K562 (cell line): Measurements from ENCODE around the gene TMEM14C. TPM values are rescaled to one million over a fixed set of nuclear protein-coding genes. Genes with fewer than 3 reads are reported as not detected.

Experiments used
- ATAC-seq: fragments of 200-7000 bp; cut with Tn5 transposase; 3 replicates; pipeline ENCODE4 v1.9.1; 2020; ENCODE audit warnings: moderate library complexity
- BruUV-seq: library from RNA; stranded (reverse); fragments of 400-500 nt; replicated peaks from 2 replicates; lab custom pipeline; 2021; lab: Mats Ljungman, UMichigan
- CTCF ChIA-PET: fragments of 300-600 bp; formaldehyde crosslinking; extraction: SDS; loops from one replicate; lab custom pipeline; 2021; ENCODE audit warnings: low intra/inter-chr PET ratio; lab: Yijun Ruan, JAX
- POLR2A ChIA-PET: fragments of 300-600, 350-650 bp; sonication (Branson Sonifier 250); formaldehyde crosslinking; extraction: SDS; loops from one replicate; lab custom pipeline; 2021; ENCODE audit warnings: antibody characterized with exemption, inconsistent platforms; lab: Yijun Ruan, JAX
- DNase-seq, 4 experiments: peaks; one replicate each; pipeline versions ENCODE4 v3.0.0 to v3.0.0-alpha.2; 2011 to 2018; ENCODE audit warnings: low spot score in 3 of 4, mixed read lengths in 3 of 4; ENCODE audit errors: extremely low read depth in 1 of 4
- FAIRE-seq: peaks from 2 replicates; lab custom pipeline; 2011; peaks lifted over from hg19 to GRCh38; lab: Jason Lieb, UNC
- H2AFZ ChIP-seq: 2 replicates; pipeline ENCODE4 v1.6.0; 2011; ENCODE audit warnings: low read depth, low read length, control low read depth, inconsistent platforms
- H3K27ac ChIP-seq: fragments of 200-600 bp; 3 replicates; pipeline ENCODE4 v1.8.0; 2011; ENCODE audit warnings: low read depth, mild to moderate bottlenecking, control low read depth, inconsistent platforms, low read length, moderate library complexity, mixed read lengths; ENCODE audit errors: extremely low read depth
- H3K27me3 ChIP-seq, 2 experiments: fragments of 300-600 bp in 1 of 2; 2 replicates in 1 of 2; 3 replicates in 1 of 2; pipeline versions ENCODE4 v1.6.0 to v1.8.0; 2011; ENCODE audit warnings: inconsistent platforms in 2 of 2, low read length in 2 of 2, mild to moderate bottlenecking in 1 of 2, mixed read lengths in 1 of 2, moderate library complexity in 1 of 2; ENCODE audit not compliant: control insufficient read depth in 2 of 2, insufficient read depth in 2 of 2
- H3K36me3 ChIP-seq: fragments of 300-600 bp; 3 replicates; pipeline ENCODE4 v1.8.0; 2011; ENCODE audit warnings: mild to moderate bottlenecking, low read length, inconsistent platforms; ENCODE audit not compliant: control insufficient read depth, insufficient read depth
- H3K4me1 ChIP-seq, 2 experiments: fragments of 200-600 bp in 1 of 2; replicated peaks in 1 of 2; 2 replicates in 1 of 2; 3 replicates in 1 of 2; pipeline versions ENCODE4 v1.5.1 to v1.8.0; 2011; ENCODE audit warnings: inconsistent platforms in 2 of 2, low read length in 2 of 2, mild to moderate bottlenecking in 1 of 2, mixed read lengths in 1 of 2, moderate library complexity in 1 of 2; ENCODE audit not compliant: control insufficient read depth in 2 of 2, insufficient read depth in 2 of 2
- H3K4me2 ChIP-seq: 2 replicates; pipeline ENCODE4 v1.6.1; 2011; ENCODE audit warnings: low read length, control low read depth, inconsistent platforms, mixed read lengths; ENCODE audit not compliant: insufficient read depth
- H3K4me3 ChIP-seq: fragments of 200-600 bp; sonication (generic), shearing (Covaris generic); 2 replicates; pipeline ENCODE4 v1.5.1; 2016; ENCODE audit warnings: control low read depth, inconsistent platforms
- H3K79me2 ChIP-seq: fragments of 200-600 bp; 3 replicates; pipeline ENCODE4 v1.8.0; 2011; ENCODE audit warnings: low read length, inconsistent platforms; ENCODE audit not compliant: control insufficient read depth, insufficient read depth
- H3K9ac ChIP-seq, 2 experiments: 2 replicates each; pipeline versions ENCODE4 v1.6.0 to v1.6.1; 2011; ENCODE audit warnings: low read depth in 2 of 2, low read length in 2 of 2, control low read depth in 1 of 2, inconsistent platforms in 1 of 2, mild to moderate bottlenecking in 1 of 2, mixed read lengths in 1 of 2; ENCODE audit not compliant: insufficient read depth in 1 of 2
- H3K9me1 ChIP-seq: one replicate; pipeline ENCODE4 v1.6.0; 2011; ENCODE audit warnings: inconsistent platforms, mild to moderate bottlenecking, low read length, moderate library complexity; ENCODE audit not compliant: control insufficient read depth, insufficient read depth
- H3K9me3 ChIP-seq: replicated peaks from 2 replicates; pipeline ENCODE4 v1.5.1; 2011; ENCODE audit warnings: low read depth, low read length, inconsistent platforms; ENCODE audit not compliant: control insufficient read depth, insufficient read depth
- H4K20me1 ChIP-seq: replicated peaks from 2 replicates; pipeline ENCODE4 v1.6.1; 2011; ENCODE audit warnings: low read length, inconsistent platforms, mixed read lengths; ENCODE audit not compliant: control insufficient read depth, insufficient read depth
- ARID2 ChIP-seq: fragments of 450-650 bp; IDR thresholded peaks from 2 replicates; pipeline ENCODE4 v1.6.1; 2017; ENCODE audit warnings: antibody characterized with exemption, mild to moderate bottlenecking
- ATF7 ChIP-seq: fragments of 450-650 bp; IDR thresholded peaks from 2 replicates; pipeline ENCODE4 v1.7.1; 2014; ENCODE audit warnings: mild to moderate bottlenecking, moderate library complexity
- CUX1 ChIP-seq: fragments of 200-800 bp; sonication (Bioruptor generic); IDR thresholded peaks from 2 replicates; pipeline ENCODE4 v1.6.1; 2016; ENCODE audit warnings: missing genetic modification characterization, missing compliant biosample characterization
- KDM4B ChIP-seq, 2 experiments: fragments of 450-650 bp in 1 of 2; sonication (generic) in 1 of 2; IDR thresholded peaks; 2 replicates each; pipeline ENCODE4 v1.6.1; 2016 to 2017; ENCODE audit warnings: borderline replicate concordance in 2 of 2, antibody characterized with exemption in 1 of 2, low read depth in 1 of 2, mild to moderate bottlenecking in 1 of 2
- MBD2 ChIP-seq: sonication (generic); IDR thresholded peaks from 2 replicates; pipeline ENCODE4 v1.6.1; 2016; ENCODE audit warnings: low read depth, borderline replicate concordance
- NCOA4 ChIP-seq: fragments of 450-650 bp; IDR thresholded peaks from 2 replicates; pipeline ENCODE4 v1.6.1; 2018; ENCODE audit warnings: mild to moderate bottlenecking; ENCODE audit not compliant: partially characterized antibody
- NFXL1 ChIP-seq: fragments of 450-650 bp; formaldehyde crosslinking; IDR thresholded peaks from 2 replicates; pipeline ENCODE4 v1.4.0; 2021; ENCODE audit warnings: mild to moderate bottlenecking
- SOX6 ChIP-seq: fragments of 450-650 bp; IDR thresholded peaks from 2 replicates; pipeline ENCODE4 v1.6.1; 2014; ENCODE audit warnings: mild to moderate bottlenecking
- TEAD1 ChIP-seq, 2 experiments: fragments of 450-650 bp in 1 of 2; sonication (generic) in 1 of 2; formaldehyde crosslinking; IDR thresholded peaks; 2 replicates each; pipeline versions ENCODE4 v1.4.0 to v1.8.0; 2020 to 2022; ENCODE audit warnings: mild to moderate bottlenecking in 2 of 2, missing genetic modification reagents in 1 of 2
- ZNF133 ChIP-seq: fragments of 250-450 bp; sonication (Bioruptor Pico); IDR thresholded peaks from 2 replicates; pipeline ENCODE4 v1.4.0; 2020; ENCODE audit warnings: mild to moderate bottlenecking
- ZNF316 ChIP-seq: fragments of 450-650 bp; IDR thresholded peaks from 2 replicates; pipeline ENCODE4 v1.6.1; 2016
- ZNF512 ChIP-seq: IDR thresholded peaks from 2 replicates; pipeline ENCODE4 v1.6.1; 2016; ENCODE audit warnings: missing genetic modification characterization, missing compliant biosample characterization
- WGBS: fragments of 100-300 bp; shearing (Covaris generic); methylation state at CpG from one replicate; pipeline ENCODE4 v1.1.6; 2016; ENCODE audit warnings: low coverage, mixed read lengths; ENCODE audit not compliant: insufficient coverage; ENCODE audit errors: missing lambda C conversion rate; 5-methylcytosine and 5-hydroxymethylcytosine counted together
- in situ Hi-C: fragments of 300-500 bp; cut with MboI; formaldehyde crosslinking; loops from 4 replicates; pipeline ENCODE4 v1.15.0; 2018; ENCODE audit warnings: inconsistent platforms, mixed read lengths
- intact Hi-C: fragments of 100-400 bp; cut with micrococcal nuclease; formaldehyde crosslinking; loops from 2 replicates; pipeline ENCODE4 v1.14.2; 2022
- polyA plus RNA-seq, 8 experiments: library from polyadenylated mRNA; depleted of rRNA in 4 of 8; stranded (reverse) in 5 of 8; unstranded in 3 of 8; fragments of >200 nt; fragmentation: Nextera tagmentation in 2 of 8; fragmentation: Illumina TruSeq in 1 of 8; extraction: Ambion mirVana in 2 of 8; extraction: Trizol in 1 of 8; gene quantifications; 2 replicates each; pipeline versions ENCODE4 v1.2.1 to v1.2.3, GENCODE V29; 2011 to 2014; ENCODE audit warnings: inconsistent platforms in 1 of 8, missing spikeins in 1 of 8
- total RNA-seq, 7 experiments: library from RNA; depleted of rRNA in 6 of 7; stranded (reverse); fragments of >200 nt in 6 of 7; fragmentation: Illumina TruSeq in 2 of 7; extraction: Trizol in 2 of 7; gene quantifications; 2 replicates each; pipeline versions ENCODE4 v1.2.1 to v1.2.3, GENCODE V29; 2011 to 2021; ENCODE audit warnings: low replicate concordance in 1 of 7
- TF ChIP-seq, protein P1 (sequence below), 3 experiments: fragments of 200-800 bp in 1 of 3; fragments of 250-450 bp in 1 of 3; fragments of 450-650 bp in 1 of 3; sonication (Bioruptor Pico) in 1 of 3; sonication (Bioruptor generic) in 1 of 3; formaldehyde crosslinking in 1 of 3; IDR thresholded peaks; 2 replicates each; pipeline versions ENCODE4 v1.6.1 to v1.8.0; 2016 to 2022; ENCODE audit warnings: mild to moderate bottlenecking in 2 of 3, missing genetic modification characterization in 2 of 3, missing compliant biosample characterization in 1 of 3, moderate library complexity in 1 of 3

The TMEM14C gene
- total and polyA plus RNA-seq, 9 of the 15 experiments (the other 6 are each of a cell fraction or from before 2014, with no cell fraction given) = 151 to 496 (median 263) TPM

- BruUV-seq = no TSS peak
- intact Hi-C loops (no loop called here), in situ Hi-C loops (no loop called here)
- no peaks in the 10 kb centered on the region for H3K9me1 ChIP-seq
- POLR2A ChIA-PET = no interaction called here
- no peaks in the 10 kb centered on the region for H4K20me1 ChIP-seq
- no peak overlapping the region for H3K4me2 ChIP-seq
- H3K79me2 ChIP-seq = no peaks in the 10 kb centered on the region
- no peak overlapping the region for H3K27ac ChIP-seq
- H3K36me3 ChIP-seq = no peaks in the 10 kb centered on the region
- FAIRE-seq (no peak), DNase-seq (no peak), ATAC-seq (no peak)
- H3K4me1 ChIP-seq = peaks cover 2 to 18% of the 10 kb centered on the region in 2 experiments; a peak in 3 of 5 replicates
- no peaks in the 10 kb centered on the region for H3K9me3 ChIP-seq
- no peak overlapping the region for H3K4me3 ChIP-seq
- WGBS = 42% methylated on average over 5 of the region's 5 CpGs
- CTCF ChIA-PET = no interaction called here
- H2AFZ ChIP-seq = no peak overlapping the region
- H3K27me3 ChIP-seq = no peaks in the 10 kb centered on the region
- no peak overlapping the region for H3K9ac ChIP-seq
- TF ChIP-seq ARID2 (no peak), ZNF133 (CRISPR knock-in tag) (no peak), ZNF512 (tag) (no peak), ZNF316 (no peak), NCOA4 (no peak), ATF7 (no peak), SOX6 (no peak), KDM4B (IDR thresholded peaks at IDR 0.05; ENCODE audit: borderline replicate concordance in 2 of 2, low read depth in 1 of 2) (no peak), MBD2 (no peak), NFXL1 (CRISPR knock-in tag) (no peak), TEAD1 (CRISPR knock-in tag; IDR thresholded peaks at IDR 0.05) (no peak), CUX1 (CRISPR knock-in tag) (no peak)
- TF ChIP-seq, protein P1, sequence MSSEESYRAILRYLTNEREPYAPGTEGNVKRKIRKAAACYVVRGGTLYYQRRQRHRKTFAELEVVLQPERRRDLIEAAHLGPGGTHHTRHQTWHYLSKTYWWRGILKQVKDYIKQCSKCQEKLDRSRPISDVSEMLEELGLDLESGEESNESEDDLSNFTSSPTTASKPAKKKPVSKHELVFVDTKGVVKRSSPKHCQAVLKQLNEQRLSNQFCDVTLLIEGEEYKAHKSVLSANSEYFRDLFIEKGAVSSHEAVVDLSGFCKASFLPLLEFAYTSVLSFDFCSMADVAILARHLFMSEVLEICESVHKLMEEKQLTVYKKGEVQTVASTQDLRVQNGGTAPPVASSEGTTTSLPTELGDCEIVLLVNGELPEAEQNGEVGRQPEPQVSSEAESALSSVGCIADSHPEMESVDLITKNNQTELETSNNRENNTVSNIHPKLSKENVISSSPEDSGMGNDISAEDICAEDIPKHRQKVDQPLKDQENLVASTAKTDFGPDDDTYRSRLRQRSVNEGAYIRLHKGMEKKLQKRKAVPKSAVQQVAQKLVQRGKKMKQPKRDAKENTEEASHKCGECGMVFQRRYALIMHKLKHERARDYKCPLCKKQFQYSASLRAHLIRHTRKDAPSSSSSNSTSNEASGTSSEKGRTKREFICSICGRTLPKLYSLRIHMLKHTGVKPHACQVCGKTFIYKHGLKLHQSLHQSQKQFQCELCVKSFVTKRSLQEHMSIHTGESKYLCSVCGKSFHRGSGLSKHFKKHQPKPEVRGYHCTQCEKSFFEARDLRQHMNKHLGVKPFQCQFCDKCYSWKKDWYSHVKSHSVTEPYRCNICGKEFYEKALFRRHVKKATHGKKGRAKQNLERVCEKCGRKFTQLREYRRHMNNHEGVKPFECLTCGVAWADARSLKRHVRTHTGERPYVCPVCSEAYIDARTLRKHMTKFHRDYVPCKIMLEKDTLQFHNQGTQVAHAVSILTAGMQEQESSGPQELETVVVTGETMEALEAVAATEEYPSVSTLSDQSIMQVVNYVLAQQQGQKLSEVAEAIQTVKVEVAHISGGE (CRISPR knock-in tag; IDR thresholded peaks at IDR 0.05) = no peak
Observed at GRCh38 chr6:10684618-10685017, 38.3 kb upstream of the TMEM14C start.
